MM.1S (cell line): Measurements from ENCODE around the gene SLA2.
"Not testable (repeated sequence)": the region's sequence is repeated elsewhere in the genome, so short reads cannot be mapped to it uniquely, and the experiment has no call there.

Experiments
- DNase-seq: peaks from one replicate; pipeline ENCODE4 v3.0.0-alpha.2; 2015
- H2AFZ ChIP-seq: fragments of 300-600 bp; sonication (generic); 2 replicates; pipeline ENCODE4 v1.6.0; 2016; ENCODE audit warnings: antibody characterized with exemption, low read length
- H3F3A ChIP-seq: fragments of 300-600 bp; sonication (generic); 2 replicates; pipeline ENCODE4 v1.6.1; 2016; ENCODE audit warnings: mild to moderate bottlenecking, antibody characterized with exemption, low read length, moderate library complexity, mixed read lengths; ENCODE audit not compliant: insufficient read depth
- H3K27ac ChIP-seq: fragments of 300-600 bp; sonication (generic); 2 replicates; pipeline ENCODE4 v1.5.1; 2016; ENCODE audit warnings: mild to moderate bottlenecking, low read length
- H3K27me3 ChIP-seq: fragments of 300-600 bp; sonication (generic); replicated peaks from 2 replicates; pipeline ENCODE4 v1.6.0; 2016; ENCODE audit warnings: low read length; ENCODE audit not compliant: insufficient read depth
- H3K36me3 ChIP-seq: fragments of 300-600 bp; sonication (generic); replicated peaks from 2 replicates; pipeline ENCODE4 v1.6.1; 2016; ENCODE audit warnings: mild to moderate bottlenecking, low read length, mixed read lengths; ENCODE audit not compliant: insufficient read depth
- H3K4me1 ChIP-seq: fragments of 300-600 bp; sonication (generic); 2 replicates; pipeline ENCODE4 v1.6.1; 2016; ENCODE audit warnings: low read length, mixed read lengths
- H3K4me2 ChIP-seq: fragments of 300-600 bp; sonication (generic); 2 replicates; pipeline ENCODE4 v1.6.0; 2016; ENCODE audit warnings: low read depth, low read length
- H3K4me3 ChIP-seq: fragments of 300-600 bp; sonication (generic); 2 replicates; pipeline ENCODE4 v1.5.1; 2016; ENCODE audit warnings: low read length, mixed read lengths
- H3K79me2 ChIP-seq: fragments of 300-600 bp; sonication (generic); 2 replicates; pipeline ENCODE4 v1.6.1; 2016; ENCODE audit warnings: mixed run types, low read length, mixed read lengths
- H3K9ac ChIP-seq: fragments of 300-600 bp; sonication (generic); 2 replicates; pipeline ENCODE4 v1.6.1; 2016; ENCODE audit warnings: low read length, mixed read lengths
- H3K9me2 ChIP-seq: fragments of 300-600 bp; sonication (generic); replicated peaks from 2 replicates; pipeline ENCODE4 v1.6.1; 2016; ENCODE audit warnings: mild to moderate bottlenecking, low read length, mixed read lengths; ENCODE audit not compliant: insufficient read depth
- H3K9me3 ChIP-seq: fragments of 300-600 bp; sonication (generic); replicated peaks from 2 replicates; pipeline ENCODE4 v1.6.1; 2016; ENCODE audit warnings: mild to moderate bottlenecking, low read length, mixed read lengths; ENCODE audit not compliant: insufficient read depth
- H4K20me1 ChIP-seq: fragments of 300-600 bp; sonication (generic); 2 replicates; pipeline ENCODE4 v1.6.1; 2016; ENCODE audit warnings: mild to moderate bottlenecking, low read length, moderate library complexity, mixed read lengths; ENCODE audit not compliant: insufficient read depth
- CTCF ChIP-seq: fragments of 300-600 bp; sonication (generic); IDR thresholded peaks from 2 replicates; pipeline ENCODE4 v1.5.1; 2016; ENCODE audit warnings: antibody characterized with exemption, low read length, mixed read lengths
- EZH2 ChIP-seq: fragments of 300-600 bp; sonication (generic); optimal IDR thresholded peaks from 2 replicates; pipeline ENCODE3; 2017; ENCODE audit warnings: low read depth, mild to moderate bottlenecking, antibody characterized with exemption, low read length, mixed read lengths
- EZH2phosphoT487 ChIP-seq: fragments of 300-600 bp; sonication (generic); IDR thresholded peaks from 2 replicates; pipeline ENCODE4 v1.6.1; 2018; ENCODE audit warnings: antibody characterized with exemption, low read length

Gene SLA2

GRCh38 chr20:36645998-36646397 is at the start of gene SLA2:
TSS of gene SLA2 (minus strand) at chr20:36646196. CDS start at chr20:36641335, 4,861 bp downstream.
- H3K4me3 ChIP-seq: no peak within 1 kb of the TSS
- H4K20me1 ChIP-seq: no peaks in the 10 kb centered on the region
- H3K79me2 ChIP-seq: no peaks in the 10 kb centered on the region
- TF ChIP-seq CTCF: no peak
- no peak for TF ChIP-seq EZH2phosphoT487
- no peak for TF ChIP-seq EZH2
- H2AFZ ChIP-seq: no peak within 1 kb of the TSS
- DNase-seq: no peak
- no peaks in the 10 kb centered on the region for H3K9me3 ChIP-seq
- no peaks in the 10 kb centered on the region for H3K27me3 ChIP-seq
- H3K36me3 ChIP-seq: no peaks in the 10 kb centered on the region
- H3K9me2 ChIP-seq: no peaks in the 10 kb centered on the region
- H3K9ac ChIP-seq: no peak within 1 kb of the TSS
- H3K27ac ChIP-seq: no peak within 1 kb of the TSS
- H3F3A ChIP-seq: no peaks in the 10 kb centered on the region
- peaks cover 11% of the 10 kb centered on the region for H3K4me1 ChIP-seq
- H3K4me2 ChIP-seq: no peak within 1 kb of the TSS

GRCh38 chr20:36695467-36695866 is 49.5 kb upstream of the SLA2 start:
- not testable (repeated sequence) for H3K9ac ChIP-seq, H3K9me2 ChIP-seq, H2AFZ ChIP-seq, H3K4me3 ChIP-seq, H3K27me3 ChIP-seq, H3F3A ChIP-seq, H3K4me1 ChIP-seq, H3K36me3 ChIP-seq, H3K9me3 ChIP-seq, H3K4me2 ChIP-seq, H3K27ac ChIP-seq, H4K20me1 ChIP-seq, H3K79me2 ChIP-seq, DNase-seq

- Histone ChIP-seq H3K79me2 (no peaks in the 10 kb centered on the region), H3K4me2 (no peak overlapping the region), H3F3A (no peaks in the 10 kb centered on the region), H2AFZ (no peak overlapping the region), H3K4me3 (no peak overlapping the region), H3K27ac (no peak overlapping the region), H3K9me2 (no peaks in the 10 kb centered on the region), H3K36me3 (no peaks in the 10 kb centered on the region), H4K20me1 (no peaks in the 10 kb centered on the region), H3K27me3 (no peaks in the 10 kb centered on the region), H3K4me1 (no peaks in the 10 kb centered on the region), H3K9ac (no peak overlapping the region), H3K9me3 (no peaks in the 10 kb centered on the region)
- DNase-seq: no peak
- no peak for TF ChIP-seq EZH2phosphoT487
- TF ChIP-seq CTCF: no peak
- no peak for TF ChIP-seq EZH2
These were observed 42.6 kb upstream of the SLA2 start for GRCh38 chr20:36688630-36689029.

GRCh38 chr20:36687850-36688249 is 41.9 kb upstream of the SLA2 start:
- Histone ChIP-seq H3K9ac (no peak overlapping the region), H3K27me3 (no peaks in the 10 kb centered on the region), H4K20me1 (no peaks in the 10 kb centered on the region), H3K36me3 (no peaks in the 10 kb centered on the region), H3K4me2 (no peak overlapping the region), H2AFZ (no peak overlapping the region), H3K79me2 (no peaks in the 10 kb centered on the region), H3K4me1 (no peaks in the 10 kb centered on the region), H3K27ac (no peak overlapping the region), H3F3A (no peaks in the 10 kb centered on the region), H3K9me3 (no peaks in the 10 kb centered on the region), H3K4me3 (no peak overlapping the region), H3K9me2 (no peaks in the 10 kb centered on the region)
- no peak for DNase-seq
- TF ChIP-seq EZH2 (no peak), CTCF (no peak), EZH2phosphoT487 (no peak)
